Stimulated activated CD4-positive, alpha-beta T cell treated with anti-CD3 and anti-CD28 coated beads, Interleukin-2, amount 100 ng/mL, for 4 hours (primary cell): ENCODE measurements around the gene FHIT.
"Not testable (repeated sequence)": the region's sequence is repeated elsewhere in the genome, so short reads cannot be mapped to it uniquely, and the experiment has no call there.

Experiments used
- DNase-seq: peaks from one replicate; pipeline ENCODE4 v3.0.0-alpha.2; 2020; ENCODE audit warnings: low read depth

FHIT gene

DNA sequence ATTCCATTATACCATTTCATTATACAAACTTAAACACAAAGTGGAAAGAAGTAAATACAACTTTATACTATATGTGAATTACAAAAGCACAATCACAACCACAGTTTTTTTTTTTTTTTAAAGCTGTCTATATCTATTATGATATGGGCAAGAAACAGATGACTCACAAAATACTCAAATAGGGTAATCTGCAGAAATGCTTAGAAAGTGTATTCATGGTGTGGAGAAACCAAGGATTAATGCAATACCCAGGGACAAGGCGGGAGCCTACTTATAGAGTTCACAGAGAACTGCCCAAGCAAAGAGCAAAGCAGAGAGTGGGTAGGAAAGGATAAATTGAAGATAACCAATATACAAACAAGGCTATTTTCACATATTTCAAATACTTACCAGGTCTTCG lies 332.0 kb downstream of the FHIT start:
- no peak for DNase-seq

DNA sequence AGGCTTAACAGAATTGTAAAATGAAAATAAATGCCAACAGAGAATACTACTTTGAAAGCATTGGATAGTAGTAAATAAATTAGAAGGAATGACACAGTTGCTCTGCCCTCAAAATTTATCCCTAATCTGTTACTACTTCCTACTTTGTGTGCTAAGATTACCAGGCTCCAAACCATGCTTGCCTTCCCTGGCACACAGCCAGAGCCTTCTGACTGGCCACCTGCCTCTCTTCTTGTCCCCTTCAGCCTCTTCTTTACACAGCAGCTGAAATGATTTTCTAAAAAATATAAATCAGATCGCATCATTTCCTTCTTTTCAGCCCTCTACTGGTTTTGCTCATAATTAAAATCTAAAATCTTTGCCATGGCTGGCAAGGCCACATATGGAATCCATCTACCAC lies 334.1 kb downstream of the FHIT start:
- DNase-seq = no peak

DNA sequence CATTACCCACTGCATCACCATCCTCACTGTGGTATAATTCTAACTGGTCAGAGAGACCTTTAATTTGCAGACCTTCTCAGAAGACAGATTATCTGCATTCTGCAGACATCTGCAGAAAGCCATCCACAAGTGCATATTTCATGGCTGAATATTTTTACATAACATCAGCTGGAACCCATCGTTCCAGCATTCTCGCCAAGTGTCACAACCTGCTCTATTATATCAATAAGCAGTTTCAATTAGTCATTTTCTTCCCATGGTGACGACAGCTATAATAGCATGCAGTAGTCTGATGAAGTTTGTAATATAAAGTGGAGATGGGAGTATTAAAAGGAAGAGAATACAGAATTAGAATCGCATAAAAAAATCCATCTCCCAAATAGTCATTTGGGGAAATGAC lies 334.7 kb downstream of the FHIT start:
- no peak for DNase-seq

- no peak for DNase-seq
These were observed 337.8 kb downstream of the FHIT start for GRCh38 chr3:60913474-60913873.

- no peak for DNase-seq
These were observed 338.4 kb downstream of the FHIT start for GRCh38 chr3:60912876-60913275.

GRCh38 chr3:60912142-60912541 lies 339.1 kb downstream of the FHIT start:
- no peak for DNase-seq

- DNase-seq = no peak
These were observed 341.7 kb downstream of the FHIT start for GRCh38 chr3:60909526-60909925.

GRCh38 chr3:60906283-60906682 lies 345.0 kb downstream of the FHIT start:
- DNase-seq = no peak

- no peak for DNase-seq
These were observed 352.9 kb downstream of the FHIT start for GRCh38 chr3:60898321-60898720.

- DNase-seq = no peak
These were observed 357.3 kb downstream of the FHIT start for GRCh38 chr3:60893946-60894345.

GRCh38 chr3:60890226-60890625 lies 361.0 kb downstream of the FHIT start:
- no peak for DNase-seq

DNA sequence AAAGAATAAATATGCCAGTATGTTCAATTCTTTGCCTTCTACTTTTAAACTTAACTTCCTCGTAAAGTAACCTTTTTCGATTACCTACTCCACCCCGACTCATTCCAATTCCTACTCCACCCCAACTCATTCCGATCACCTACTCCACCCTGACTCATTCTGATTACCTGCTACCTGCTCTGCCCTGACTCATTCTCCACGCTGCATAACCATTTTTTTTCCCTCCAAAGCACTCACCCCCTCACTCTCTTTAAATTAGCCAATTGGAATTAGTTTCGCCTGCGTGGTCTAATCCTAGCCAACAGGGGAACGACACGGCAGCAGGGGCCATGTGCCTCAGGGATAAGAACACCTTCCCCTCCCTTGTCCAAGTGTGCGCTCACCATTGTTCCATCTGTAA lies 362.3 kb downstream of the FHIT start:
- not testable (repeated sequence) for DNase-seq

- DNase-seq = no peak
These were observed 363.7 kb downstream of the FHIT start for GRCh38 chr3:60887574-60887973.

GRCh38 chr3:60886518-60886917 lies 364.7 kb downstream of the FHIT start:
- DNase-seq = no peak

DNA sequence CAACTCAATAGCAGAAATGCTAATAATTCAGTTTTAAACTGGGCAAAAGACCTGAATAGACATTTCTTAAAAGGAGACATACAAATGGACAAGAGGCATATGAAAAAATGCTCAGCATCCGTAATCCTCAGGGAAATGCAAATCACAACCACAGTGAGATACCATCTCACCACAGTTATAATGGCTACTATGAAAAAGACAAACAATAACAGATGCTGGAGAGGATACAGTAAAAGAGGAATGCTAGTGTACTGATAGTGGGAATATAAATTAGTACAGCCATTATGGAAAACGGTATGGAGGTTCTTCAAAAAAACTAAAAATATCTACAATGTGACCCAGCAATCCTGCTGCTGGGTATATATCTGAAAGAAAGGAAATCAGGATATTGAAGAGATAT lies 367.2 kb downstream of the FHIT start:
- DNase-seq = no peak

DNA sequence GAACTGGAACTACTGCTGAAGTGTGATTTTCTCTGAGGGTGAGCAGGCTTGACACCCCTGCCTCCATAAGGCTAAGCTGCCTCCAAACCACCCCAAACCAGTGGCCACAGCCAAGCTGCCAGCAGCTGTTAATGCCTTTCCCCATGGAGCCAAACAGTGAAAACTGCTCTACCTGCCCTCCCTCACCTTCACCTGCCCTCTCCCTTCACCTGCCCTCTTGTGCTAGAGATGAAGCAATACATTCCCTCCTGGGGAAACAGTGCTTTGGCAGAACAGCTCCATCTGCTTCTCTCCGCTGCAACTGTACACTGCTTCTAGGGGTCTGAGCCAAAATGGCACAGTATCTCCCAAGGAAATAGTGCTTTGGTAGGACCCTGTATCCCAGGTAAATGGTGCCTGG lies 374.1 kb downstream of the FHIT start:
- no peak for DNase-seq

DNA sequence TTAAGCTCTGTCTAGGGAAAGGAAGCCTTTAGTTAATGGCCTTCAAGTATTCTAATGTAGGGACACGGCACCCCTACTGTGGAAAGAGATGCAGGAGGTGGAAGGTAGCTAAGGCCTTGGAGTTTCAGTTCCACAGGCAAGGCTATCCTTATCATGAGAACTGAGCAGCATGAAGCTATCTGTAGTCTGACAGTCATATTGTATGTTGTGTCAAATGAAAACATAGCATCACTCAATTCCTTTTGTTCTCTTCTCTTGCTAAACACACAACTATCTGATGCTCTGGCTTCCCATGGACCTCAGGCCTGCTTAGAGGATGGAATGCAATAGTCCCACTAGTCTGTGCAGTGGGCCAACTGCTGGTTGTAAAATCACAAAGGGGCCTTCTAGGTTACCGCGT lies 380.9 kb downstream of the FHIT start:
- no peak for DNase-seq

GRCh38 chr3:60867200-60867599 lies 384.1 kb downstream of the FHIT start:
- no peak for DNase-seq

- DNase-seq = no peak
These were observed 394.8 kb downstream of the FHIT start for GRCh38 chr3:60856257-60857046.

DNA sequence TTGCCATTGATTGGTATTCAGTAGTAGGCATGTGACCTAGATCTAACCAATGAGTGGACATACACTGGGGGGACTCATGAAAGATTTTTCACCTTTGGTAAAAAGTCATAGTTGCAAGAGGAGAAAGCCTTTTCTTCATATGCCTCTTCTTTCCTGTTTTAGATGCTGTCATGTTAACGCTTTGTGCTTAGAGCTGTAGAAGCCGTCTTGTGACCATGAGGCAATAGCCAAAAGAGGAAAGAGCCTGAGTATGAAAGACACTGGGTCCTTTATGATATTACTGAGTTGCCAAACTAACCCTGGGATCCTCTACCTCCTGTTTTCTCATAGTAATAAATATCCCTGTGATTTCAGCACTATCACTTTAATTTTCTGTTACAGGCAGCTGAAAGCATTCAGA lies 396.0 kb downstream of the FHIT start:
- no peak for DNase-seq

- DNase-seq = no peak
These were observed 396.5 kb downstream of the FHIT start for GRCh38 chr3:60854791-60855190.

- DNase-seq = no peak
These were observed 403.5 kb downstream of the FHIT start for GRCh38 chr3:60847791-60848190.

DNA sequence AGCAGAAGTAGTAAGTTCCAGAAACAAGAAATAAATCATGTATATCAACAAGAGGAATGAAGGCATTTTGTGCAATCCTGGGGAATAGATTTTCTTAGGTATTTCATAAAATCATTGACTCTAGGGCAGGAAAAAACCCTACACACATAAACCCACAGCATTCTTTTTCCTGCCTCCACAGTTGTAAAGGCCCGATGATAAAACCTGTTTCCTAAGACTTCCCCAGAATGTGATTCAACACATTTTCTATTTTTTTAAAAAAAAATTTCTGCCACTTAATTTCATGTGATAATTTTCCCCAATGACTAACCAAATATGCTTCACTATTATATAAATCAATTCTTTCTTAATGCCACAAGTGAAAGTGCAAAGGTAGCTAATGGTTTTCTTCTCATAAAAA lies 407.0 kb downstream of the FHIT start:
- DNase-seq = no peak

- no peak for DNase-seq
These were observed 409.9 kb downstream of the FHIT start for GRCh38 chr3:60841355-60841754.
